K562 (cell line): ENCODE measurements around the gene CREB3L1. TPM values are rescaled to one million over a fixed set of nuclear protein-coding genes. Genes with fewer than 3 reads are reported as not detected.

Source experiments
- ATAC-seq: fragments of 200-7000 bp; cut with Tn5 transposase; 3 replicates; pipeline ENCODE4 v1.9.1; 2020; ENCODE audit warnings: moderate library complexity
- BruUV-seq: library from RNA; stranded (reverse); fragments of 400-500 nt; replicated peaks from 2 replicates; lab custom pipeline; 2021; lab: Mats Ljungman, UMichigan
- CTCF ChIA-PET: fragments of 300-600 bp; formaldehyde crosslinking; extraction: SDS; loops from one replicate; lab custom pipeline; 2021; ENCODE audit warnings: low intra/inter-chr PET ratio; lab: Yijun Ruan, JAX
- POLR2A ChIA-PET: fragments of 300-600, 350-650 bp; sonication (Branson Sonifier 250); formaldehyde crosslinking; extraction: SDS; loops from one replicate; lab custom pipeline; 2021; ENCODE audit warnings: antibody characterized with exemption, inconsistent platforms; lab: Yijun Ruan, JAX
- DNase-seq, 4 experiments: peaks; one replicate each; pipeline versions ENCODE4 v3.0.0 to v3.0.0-alpha.2; 2011 to 2018; ENCODE audit warnings: low spot score in 3 of 4, mixed read lengths in 3 of 4; ENCODE audit errors: extremely low read depth in 1 of 4
- FAIRE-seq: peaks from 2 replicates; lab custom pipeline; 2011; peaks lifted over from hg19 to GRCh38; lab: Jason Lieb, UNC
- H2AFZ ChIP-seq: 2 replicates; pipeline ENCODE4 v1.6.0; 2011; ENCODE audit warnings: low read depth, low read length, control low read depth, inconsistent platforms
- H3K27ac ChIP-seq: fragments of 200-600 bp; 3 replicates; pipeline ENCODE4 v1.8.0; 2011; ENCODE audit warnings: low read depth, mild to moderate bottlenecking, control low read depth, inconsistent platforms, low read length, moderate library complexity, mixed read lengths; ENCODE audit errors: extremely low read depth
- H3K27me3 ChIP-seq, 2 experiments: fragments of 300-600 bp in 1 of 2; 2 replicates in 1 of 2; 3 replicates in 1 of 2; pipeline versions ENCODE4 v1.6.0 to v1.8.0; 2011; ENCODE audit warnings: inconsistent platforms in 2 of 2, low read length in 2 of 2, mild to moderate bottlenecking in 1 of 2, mixed read lengths in 1 of 2, moderate library complexity in 1 of 2; ENCODE audit not compliant: control insufficient read depth in 2 of 2, insufficient read depth in 2 of 2
- H3K36me3 ChIP-seq: fragments of 300-600 bp; 3 replicates; pipeline ENCODE4 v1.8.0; 2011; ENCODE audit warnings: mild to moderate bottlenecking, low read length, inconsistent platforms; ENCODE audit not compliant: control insufficient read depth, insufficient read depth
- H3K4me1 ChIP-seq, 2 experiments: fragments of 200-600 bp in 1 of 2; replicated peaks in 1 of 2; 2 replicates in 1 of 2; 3 replicates in 1 of 2; pipeline versions ENCODE4 v1.5.1 to v1.8.0; 2011; ENCODE audit warnings: inconsistent platforms in 2 of 2, low read length in 2 of 2, mild to moderate bottlenecking in 1 of 2, mixed read lengths in 1 of 2, moderate library complexity in 1 of 2; ENCODE audit not compliant: control insufficient read depth in 2 of 2, insufficient read depth in 2 of 2
- H3K4me2 ChIP-seq: 2 replicates; pipeline ENCODE4 v1.6.1; 2011; ENCODE audit warnings: low read length, control low read depth, inconsistent platforms, mixed read lengths; ENCODE audit not compliant: insufficient read depth
- H3K4me3 ChIP-seq: fragments of 200-600 bp; sonication (generic), shearing (Covaris generic); 2 replicates; pipeline ENCODE4 v1.5.1; 2016; ENCODE audit warnings: control low read depth, inconsistent platforms
- H3K79me2 ChIP-seq: fragments of 200-600 bp; 3 replicates; pipeline ENCODE4 v1.8.0; 2011; ENCODE audit warnings: low read length, inconsistent platforms; ENCODE audit not compliant: control insufficient read depth, insufficient read depth
- H3K9ac ChIP-seq, 2 experiments: 2 replicates each; pipeline versions ENCODE4 v1.6.0 to v1.6.1; 2011; ENCODE audit warnings: low read depth in 2 of 2, low read length in 2 of 2, control low read depth in 1 of 2, inconsistent platforms in 1 of 2, mild to moderate bottlenecking in 1 of 2, mixed read lengths in 1 of 2; ENCODE audit not compliant: insufficient read depth in 1 of 2
- H3K9me1 ChIP-seq: one replicate; pipeline ENCODE4 v1.6.0; 2011; ENCODE audit warnings: inconsistent platforms, mild to moderate bottlenecking, low read length, moderate library complexity; ENCODE audit not compliant: control insufficient read depth, insufficient read depth
- H3K9me3 ChIP-seq: replicated peaks from 2 replicates; pipeline ENCODE4 v1.5.1; 2011; ENCODE audit warnings: low read depth, low read length, inconsistent platforms; ENCODE audit not compliant: control insufficient read depth, insufficient read depth
- H4K20me1 ChIP-seq: replicated peaks from 2 replicates; pipeline ENCODE4 v1.6.1; 2011; ENCODE audit warnings: low read length, inconsistent platforms, mixed read lengths; ENCODE audit not compliant: control insufficient read depth, insufficient read depth
- CEBPB ChIP-seq: fragments of 450-650 bp; IDR thresholded peaks from 2 replicates; pipeline ENCODE4 v1.6.1; 2016; ENCODE audit warnings: missing genetic modification characterization, missing compliant biosample characterization
- CEBPG ChIP-seq, 3 experiments: fragments of 200-800 bp in 1 of 3; sonication (Bioruptor generic) in 1 of 3; sonication (generic) in 1 of 3; formaldehyde crosslinking in 1 of 3; IDR thresholded peaks in 2 of 3; conservative IDR thresholded peaks in 1 of 3; 2 replicates each; pipeline versions ENCODE4 v1.6.1 to v1.8.0; 2016 to 2022; ENCODE audit warnings: missing compliant biosample characterization in 2 of 3, missing genetic modification characterization in 2 of 3, mild to moderate bottlenecking in 1 of 3, missing genetic modification reagents in 1 of 3
- IFI16 ChIP-seq: fragments of 250-450 bp; sonication (Bioruptor Pico); IDR thresholded peaks from 2 replicates; pipeline ENCODE4 v2.1.2; 2022; ENCODE audit warnings: mild to moderate bottlenecking, inconsistent platforms
- IRF9 ChIP-seq: fragments of 450-650 bp; IDR thresholded peaks from 2 replicates; pipeline ENCODE4 v1.6.1; 2016; ENCODE audit warnings: missing biosample characterization, missing genetic modification characterization
- TRIM24 ChIP-seq, 2 experiments: fragments of 450-650 bp; IDR thresholded peaks; 2 replicates each; pipeline ENCODE4 v1.6.1; 2016
- WGBS: fragments of 100-300 bp; shearing (Covaris generic); methylation state at CpG from one replicate; pipeline ENCODE4 v1.1.6; 2016; ENCODE audit warnings: low coverage, mixed read lengths; ENCODE audit not compliant: insufficient coverage; ENCODE audit errors: missing lambda C conversion rate; 5-methylcytosine and 5-hydroxymethylcytosine counted together
- in situ Hi-C: fragments of 300-500 bp; cut with MboI; formaldehyde crosslinking; loops from 4 replicates; pipeline ENCODE4 v1.15.0; 2018; ENCODE audit warnings: inconsistent platforms, mixed read lengths
- intact Hi-C: fragments of 100-400 bp; cut with micrococcal nuclease; formaldehyde crosslinking; loops from 2 replicates; pipeline ENCODE4 v1.14.2; 2022
- polyA plus RNA-seq, 8 experiments: library from polyadenylated mRNA; depleted of rRNA in 4 of 8; stranded (reverse) in 5 of 8; unstranded in 3 of 8; fragments of >200 nt; fragmentation: Nextera tagmentation in 2 of 8; fragmentation: Illumina TruSeq in 1 of 8; extraction: Ambion mirVana in 2 of 8; extraction: Trizol in 1 of 8; gene quantifications; 2 replicates each; pipeline versions ENCODE4 v1.2.1 to v1.2.3, GENCODE V29; 2011 to 2014; ENCODE audit warnings: inconsistent platforms in 1 of 8, missing spikeins in 1 of 8
- total RNA-seq, 7 experiments: library from RNA; depleted of rRNA in 6 of 7; stranded (reverse); fragments of >200 nt in 6 of 7; fragmentation: Illumina TruSeq in 2 of 7; extraction: Trizol in 2 of 7; gene quantifications; 2 replicates each; pipeline versions ENCODE4 v1.2.1 to v1.2.3, GENCODE V29; 2011 to 2021; ENCODE audit warnings: low replicate concordance in 1 of 7

CREB3L1 gene
- total and polyA plus RNA-seq, 9 of the 15 experiments (the other 6 are each of a cell fraction or from before 2014, with no cell fraction given) = 1.2 to 27.6 (median 3.7) TPM

DNA sequence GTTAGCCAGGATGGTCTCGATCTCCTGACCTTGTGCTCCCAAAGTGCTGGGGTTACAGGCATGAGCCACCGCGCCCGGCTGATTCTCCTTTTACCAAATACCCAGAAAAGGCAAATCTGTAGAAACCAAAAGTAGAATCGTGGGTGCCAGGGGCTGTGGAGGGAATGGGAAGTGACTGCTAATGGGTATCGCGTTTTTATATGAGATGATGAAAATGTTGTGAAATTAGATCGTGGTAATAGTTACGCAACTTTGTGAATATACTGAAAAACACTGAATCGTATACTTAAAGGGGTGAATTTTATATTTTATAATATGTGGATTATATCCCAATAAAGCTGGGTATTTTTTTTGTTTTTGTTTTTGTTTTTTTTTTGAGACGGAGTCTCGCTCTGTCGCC lies 48.2 kb upstream of the CREB3L1 start:
- no peaks in the 10 kb centered on the region for H3K9me1 ChIP-seq
- H3K36me3 ChIP-seq = no peaks in the 10 kb centered on the region
- H3K4me3 ChIP-seq = no peak overlapping the region
- H3K4me2 ChIP-seq = no peak overlapping the region
- POLR2A ChIA-PET = no interaction called here
- DNase-seq = no peak
- CTCF ChIA-PET = no interaction called here
- no peak overlapping the region for H3K27ac ChIP-seq
- BruUV-seq = no TSS peak
- no peak overlapping the region for H3K9ac ChIP-seq
- H2AFZ ChIP-seq = no peak overlapping the region
- no peaks in the 10 kb centered on the region for H3K27me3 ChIP-seq
- no peaks in the 10 kb centered on the region for H3K79me2 ChIP-seq
- no peaks in the 10 kb centered on the region for H3K9me3 ChIP-seq
- intact Hi-C loops (no loop called here), in situ Hi-C loops (no loop called here)
- 0 out of 2 replicates have a peak, but pooled peaks have one; percentile 52 for TF ChIP-seq CEBPG (CRISPR knock-in tag; IDR thresholded peaks at IDR 0.05)
- peak; percentile 65 to 87 for TF ChIP-seq CEBPG (tag; conservative IDR thresholded peaks at IDR 0.05 in 1 of 2, IDR thresholded peaks at IDR 0.05 in 1 of 2)
- TF ChIP-seq CEBPB (tag) = peak; percentile 90
- TF ChIP-seq IRF9 (tag) = 0 out of 2 replicates have a peak, but pooled peaks have one; percentile 28
- TF ChIP-seq TRIM24 (IDR thresholded peaks at IDR 0.05) = peak; percentile 67 to 75; a peak in 2 of 4 replicates
- no peak for TF ChIP-seq IFI16 (CRISPR knock-in tag)
- peaks cover 0 to 3% of the 10 kb centered on the region in 2 experiments; a peak in 1 of 5 replicates for H3K4me1 ChIP-seq
- no peak for ATAC-seq
- WGBS = 90% methylated on average over 13 of the region's 13 CpGs
- FAIRE-seq = no peak
- H4K20me1 ChIP-seq = no peaks in the 10 kb centered on the region
